Activated CD4-positive, CD25-positive, alpha-beta regulatory T cell (primary cell): ENCODE measurements around the gene AKR1E2.

ENCODE experiments used
- DNase-seq, 4 experiments: peaks; one replicate each; lab custom pipeline; 2025; lab: John Stamatoyannopoulos, UW

AKR1E2 gene

DNA sequence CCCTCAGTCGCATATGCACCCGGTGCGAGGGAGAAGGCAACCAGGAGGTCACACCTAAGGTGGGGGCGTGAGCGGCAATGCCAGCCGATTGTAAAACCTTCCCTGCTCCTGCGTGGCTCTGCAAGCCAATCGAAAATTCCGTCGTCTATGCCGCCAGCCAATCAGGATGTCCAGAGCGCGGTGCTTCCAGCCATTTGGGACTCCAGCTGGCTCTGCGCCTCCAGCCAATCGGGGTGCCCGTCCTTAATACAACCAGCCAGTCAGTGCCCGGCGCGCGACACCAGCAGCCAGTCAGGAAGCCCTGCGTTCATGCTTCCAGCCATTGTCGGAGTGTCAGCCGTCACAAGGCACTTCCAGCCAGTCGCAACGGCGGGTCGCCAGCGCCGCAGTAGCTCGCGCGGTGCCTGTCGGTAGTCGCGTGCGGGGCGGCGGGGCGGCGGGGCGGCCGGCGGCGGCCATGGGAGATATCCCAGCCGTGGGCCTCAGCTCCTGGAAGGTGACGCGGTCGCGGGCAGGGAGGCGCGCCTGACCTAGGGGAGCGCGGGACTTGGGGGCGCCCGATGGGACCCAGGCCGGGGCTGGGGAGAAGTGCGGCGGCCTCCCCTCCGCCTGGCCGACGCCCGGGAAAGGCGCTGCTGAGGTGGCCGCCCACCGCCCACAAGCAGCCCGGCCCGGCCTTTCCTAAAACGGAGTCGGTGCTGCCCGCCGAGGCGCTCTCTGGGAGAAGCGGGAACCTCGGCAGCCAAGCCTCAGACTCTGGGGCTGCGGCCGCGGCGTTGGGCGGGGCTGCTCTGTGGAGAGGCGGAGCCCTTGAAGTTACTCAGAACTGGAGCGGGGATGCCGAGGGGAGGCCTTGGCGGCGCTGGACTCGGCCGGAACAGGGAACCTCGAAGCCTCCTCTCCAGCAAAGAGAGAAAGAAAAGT lies at the start of gene AKR1E2:
AKR1E2 (plus strand) TSS at position 340 of the 924 bp plus-strand sequence; CDS start at position 458, 118 bp downstream.
- peak; percentile 11 to 65 (median 44) for DNase-seq

GRCh38 chr10:4776234-4776638 lies 49.8 kb upstream of the AKR1E2 start:
- no peak for DNase-seq

DNA sequence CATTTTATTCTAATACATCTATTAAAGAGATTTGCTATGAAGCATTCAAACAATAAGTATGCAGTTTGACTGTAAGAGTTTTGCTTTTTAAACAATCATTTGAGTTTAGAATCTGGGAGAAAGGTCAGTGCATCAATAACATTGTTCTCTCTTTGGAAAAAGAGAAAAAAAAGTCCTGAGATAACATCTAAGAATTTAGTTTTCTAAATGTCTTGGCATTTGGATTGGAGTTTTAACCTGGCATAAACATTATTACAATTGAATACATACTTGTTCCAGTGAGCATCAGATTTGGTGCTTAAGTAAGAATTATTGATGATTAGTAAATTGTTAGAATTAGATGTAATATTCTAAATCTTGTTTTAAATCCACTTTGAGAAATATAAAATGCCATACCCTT lies 47.2 kb upstream of the AKR1E2 start:
- no peak for DNase-seq

DNA sequence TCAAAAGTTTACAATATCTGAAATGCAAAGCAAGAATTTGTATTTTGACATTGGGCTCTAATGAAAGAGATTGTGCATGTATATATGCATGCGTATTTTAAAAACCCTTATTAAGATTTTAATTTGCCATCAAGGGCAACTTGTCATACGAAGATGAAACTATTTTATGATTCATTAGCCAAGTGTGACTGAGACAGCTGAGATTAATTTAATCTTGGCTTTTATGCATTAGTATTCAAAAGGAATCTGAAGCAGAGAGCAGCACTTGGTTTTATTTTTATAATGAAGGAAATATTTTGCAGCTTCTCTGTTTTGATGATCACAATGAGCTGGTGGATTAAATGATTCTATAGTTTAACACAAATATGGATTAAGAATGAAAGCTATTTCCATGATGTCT lies 45.9 kb upstream of the AKR1E2 start:
- no peak for DNase-seq

GRCh38 chr10:4780782-4781181 lies 45.2 kb upstream of the AKR1E2 start:
- DNase-seq, result no peak

GRCh38 chr10:4781955-4782354 lies 44.1 kb upstream of the AKR1E2 start:
- DNase-seq, result no peak

DNA sequence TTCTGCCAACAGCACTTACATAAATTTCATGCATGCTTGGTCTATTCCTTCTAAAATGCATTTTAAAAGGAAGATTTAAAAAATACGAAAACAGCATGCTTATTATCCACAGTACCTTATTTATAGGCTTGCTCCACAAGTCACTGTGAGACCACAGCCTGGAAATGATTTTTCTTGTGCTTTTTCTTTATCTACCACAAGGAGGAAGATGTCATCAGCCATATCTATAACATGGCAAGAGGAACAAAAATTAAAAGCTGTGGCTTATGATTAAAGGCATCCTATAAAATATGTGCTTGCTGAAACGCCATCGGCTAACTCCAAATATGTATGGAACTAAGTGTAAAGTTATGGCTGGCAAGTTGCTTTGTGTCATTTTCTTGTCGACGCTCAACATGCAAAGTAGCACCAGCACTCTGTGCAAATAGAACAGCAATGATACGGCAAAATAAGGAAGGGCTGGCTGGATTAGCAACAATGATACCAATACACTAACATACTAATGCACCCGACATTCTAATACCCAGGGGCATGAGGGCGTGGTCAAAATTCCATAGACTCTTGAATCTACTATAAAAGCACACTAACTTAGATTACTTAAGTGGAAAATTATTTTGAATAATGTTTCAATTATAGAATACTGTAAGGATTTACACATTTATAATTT lies 41.2 kb upstream of the AKR1E2 start:
- DNase-seq, result no peak

GRCh38 chr10:4786043-4786839 lies 39.8 kb upstream of the AKR1E2 start:
- no peak for DNase-seq

DNA sequence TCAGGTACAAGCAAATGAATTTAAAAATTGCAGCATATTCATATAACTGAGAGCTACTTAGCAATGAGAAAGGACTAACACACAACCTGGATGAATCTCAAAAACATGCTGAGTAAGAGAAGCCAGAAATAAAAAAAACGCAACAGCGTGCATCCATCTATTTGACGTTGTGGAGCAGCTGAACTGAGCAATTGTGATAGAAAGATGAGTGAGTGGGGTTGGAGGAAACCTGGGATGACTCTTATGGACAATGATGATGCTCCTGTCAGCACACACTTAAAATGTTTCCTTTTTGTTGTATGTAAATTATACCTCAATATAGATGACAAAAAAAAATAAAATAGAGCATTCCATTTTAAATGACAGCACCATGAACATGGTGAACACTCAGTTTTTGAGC lies 36.0 kb upstream of the AKR1E2 start:
- DNase-seq, result no peak

DNA sequence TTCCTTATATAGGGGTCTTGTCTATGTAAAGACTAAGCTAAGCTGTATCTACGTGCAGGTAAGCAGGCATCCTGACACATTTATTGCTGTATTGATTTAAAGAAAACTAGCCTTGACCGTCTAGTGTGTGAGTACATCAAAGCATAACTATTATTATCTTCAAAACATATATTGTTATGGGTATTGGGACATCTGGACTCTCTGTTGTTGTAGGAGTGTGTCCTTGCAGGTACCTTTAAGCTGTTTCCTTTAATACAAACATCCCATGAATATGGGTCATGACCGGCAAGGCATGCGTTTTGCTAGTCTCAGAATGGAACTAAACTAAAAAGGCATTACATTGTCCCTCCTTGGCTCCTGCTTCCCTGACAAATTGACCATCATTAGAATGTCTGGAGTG lies 35.1 kb upstream of the AKR1E2 start:
- DNase-seq, result no peak

DNA sequence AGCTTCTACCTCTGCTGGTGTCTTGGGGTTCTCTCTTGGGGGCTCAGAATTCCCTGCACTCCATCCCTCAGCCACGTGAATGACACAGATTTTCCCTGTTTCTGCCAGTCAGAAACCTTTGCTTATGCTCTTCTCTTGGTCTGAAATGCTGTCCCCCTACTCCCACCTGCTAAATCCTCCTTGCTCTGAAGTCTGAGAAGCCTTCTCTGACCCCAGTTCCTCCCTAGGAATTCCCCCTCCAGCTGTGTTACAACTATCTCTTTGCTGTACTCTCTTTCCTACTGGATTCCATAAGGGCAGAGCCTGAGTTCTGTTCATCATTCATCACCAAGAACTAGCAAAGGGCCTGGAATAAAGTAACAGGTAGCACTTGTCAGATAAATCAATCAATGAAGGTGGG lies 33.6 kb upstream of the AKR1E2 start:
- no peak for DNase-seq

DNA sequence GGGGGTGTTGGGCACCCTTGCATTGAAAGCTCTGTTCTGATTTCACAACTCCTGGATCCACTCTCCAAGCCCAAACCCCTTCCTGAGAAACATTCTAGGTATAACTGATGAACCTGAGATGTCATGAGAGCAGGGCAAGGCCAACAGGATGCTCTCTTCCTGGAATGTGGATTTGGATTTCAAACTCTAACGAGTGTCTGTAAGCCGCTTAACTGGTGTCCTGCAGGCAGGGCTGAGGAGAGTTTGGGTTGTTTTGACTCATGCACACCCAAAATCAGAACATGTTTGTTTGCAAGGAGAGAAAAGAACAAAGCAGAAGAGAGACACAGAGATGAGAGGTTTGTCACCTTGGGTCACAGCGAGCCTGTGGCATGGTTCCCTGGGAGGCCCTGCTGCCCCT lies 24.6 kb upstream of the AKR1E2 start:
- DNase-seq, result no peak

- DNase-seq, result no peak
These were observed 23.1 kb upstream of the AKR1E2 start for GRCh38 chr10:4802711-4803487.

DNA sequence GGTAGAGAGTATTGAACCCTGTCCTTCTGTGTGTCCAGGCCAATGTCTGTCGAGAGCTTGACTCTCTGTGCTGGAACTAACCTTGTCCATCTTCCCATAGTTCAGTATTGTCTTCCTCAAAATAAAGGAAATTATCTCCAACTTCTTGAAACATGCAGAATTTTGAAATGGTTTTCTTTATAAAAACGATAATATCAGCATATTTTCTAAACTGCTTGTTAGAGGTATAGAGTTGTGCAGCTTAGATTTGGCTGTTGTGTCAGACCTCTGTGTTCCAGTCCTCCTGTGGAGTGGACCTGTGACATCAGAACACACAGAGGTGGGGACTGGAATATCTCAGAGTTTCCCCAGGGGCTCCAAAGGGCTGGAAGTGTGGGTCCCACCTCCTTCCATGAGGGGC lies 22.2 kb upstream of the AKR1E2 start:
- no peak for DNase-seq

DNA sequence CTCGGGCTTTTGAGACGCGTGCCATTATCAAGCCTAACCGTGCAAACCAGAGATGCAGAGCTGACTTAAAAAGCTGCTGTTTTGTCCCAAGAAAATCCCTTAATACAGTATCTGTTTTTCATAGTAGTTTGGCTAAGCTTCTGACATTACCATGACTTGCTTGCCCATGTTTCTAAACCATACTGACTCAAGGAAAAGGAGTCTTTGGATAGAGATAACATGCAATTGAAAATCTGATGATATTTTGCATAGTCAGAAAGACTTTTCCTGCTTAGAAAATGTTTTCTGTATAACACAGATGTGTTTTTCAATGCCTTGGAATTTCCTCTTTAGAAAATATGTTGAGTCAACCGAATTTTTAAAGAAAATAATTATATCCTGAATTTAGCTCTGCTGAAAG lies 21.5 kb upstream of the AKR1E2 start:
- no peak for DNase-seq

DNA sequence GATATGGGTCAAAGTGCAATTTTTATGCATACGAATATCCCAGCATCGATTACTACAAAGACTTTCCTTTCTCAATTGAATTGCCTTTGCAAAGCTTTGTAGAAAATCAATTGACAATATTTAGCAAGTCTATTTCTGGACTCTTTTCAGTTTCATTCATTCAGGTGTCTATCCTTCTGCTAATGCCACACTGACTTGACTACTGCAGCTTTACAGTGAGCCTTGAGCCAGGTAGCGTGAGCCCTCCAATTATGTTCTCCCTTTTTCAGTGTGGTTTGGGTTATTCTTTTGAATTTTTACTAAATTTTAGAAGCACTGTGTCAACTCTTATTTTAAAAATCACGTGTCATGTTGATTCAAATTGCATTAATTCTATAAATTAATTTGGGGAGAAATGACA lies 19.5 kb upstream of the AKR1E2 start:
- DNase-seq, result no peak

DNA sequence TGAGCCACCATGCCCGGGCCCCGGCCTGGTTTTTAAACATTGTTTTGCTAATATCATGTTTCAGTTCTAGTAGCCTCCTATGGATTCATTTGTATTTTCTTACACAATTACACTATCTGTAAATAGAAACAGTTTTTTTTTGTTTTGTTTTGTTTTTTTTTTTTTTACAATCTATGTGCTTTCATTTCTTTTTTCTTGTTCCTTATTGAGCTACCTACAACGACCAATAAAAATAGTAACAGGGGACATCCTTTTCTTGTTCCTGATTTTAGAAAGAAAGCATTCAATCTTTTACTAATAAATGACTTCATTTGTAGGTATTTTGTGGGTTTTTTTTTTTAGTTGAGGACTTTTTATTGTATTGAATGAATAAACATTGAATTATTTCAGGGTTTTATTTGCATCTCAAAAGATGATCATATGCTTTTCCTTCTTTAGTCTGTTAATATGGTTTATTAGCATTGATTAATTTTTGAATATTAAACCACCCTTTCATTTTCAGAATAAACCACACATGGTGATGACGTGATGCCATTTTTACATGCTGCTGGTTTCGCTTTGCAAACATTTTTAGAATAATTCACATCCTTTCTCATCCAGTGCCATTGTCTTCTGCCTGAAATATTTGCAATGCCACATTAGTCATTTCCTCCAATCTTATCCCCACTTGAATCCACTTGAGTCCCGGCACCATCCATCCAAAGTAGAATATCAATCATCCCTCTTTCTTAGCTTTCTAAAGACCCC lies 18.1 kb upstream of the AKR1E2 start:
- no peak for DNase-seq

DNA sequence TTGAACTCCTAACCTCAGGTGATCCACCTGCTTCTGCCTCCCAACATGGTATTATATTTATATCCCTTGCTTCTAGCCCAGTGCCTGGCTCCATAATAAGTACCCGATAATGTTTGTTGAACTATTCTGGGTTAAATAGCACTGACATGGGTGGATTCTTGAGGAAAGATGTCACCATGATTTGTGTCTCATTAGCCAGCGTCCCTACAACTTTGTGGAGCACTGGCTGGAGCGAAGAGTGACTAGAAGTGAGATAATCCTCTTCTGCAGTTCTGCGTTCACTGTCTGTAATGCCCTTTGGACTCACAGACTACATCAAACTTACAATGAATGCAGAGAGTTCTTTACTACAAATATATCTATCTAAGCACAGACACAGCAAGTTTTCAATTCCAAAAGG lies 16.9 kb upstream of the AKR1E2 start:
- DNase-seq, result no peak

- DNase-seq, result no peak
These were observed 15.9 kb upstream of the AKR1E2 start for GRCh38 chr10:4810092-4810491.

GRCh38 chr10:4812046-4812445 lies 14.0 kb upstream of the AKR1E2 start:
- DNase-seq, result no peak

DNA sequence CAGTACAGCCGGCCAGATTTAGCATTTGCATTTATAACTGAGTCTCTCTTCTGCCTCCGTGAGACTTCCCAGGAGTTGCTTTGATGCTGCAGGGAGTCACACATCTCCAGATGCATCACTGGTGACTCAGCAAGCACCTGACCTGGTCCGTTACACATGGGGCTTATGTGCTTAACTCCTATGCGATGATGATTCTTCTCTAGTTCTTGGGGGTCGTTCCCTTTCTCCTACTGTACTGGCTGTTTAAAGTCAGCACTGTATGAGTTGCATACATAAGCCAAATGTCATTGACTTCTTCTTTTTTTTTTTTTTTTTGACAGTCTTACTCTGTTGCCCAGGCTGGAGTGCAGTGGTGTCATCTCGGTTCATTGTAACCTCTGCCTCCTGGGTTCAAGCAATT lies 13.0 kb upstream of the AKR1E2 start:
- no peak for DNase-seq
